ENCODE measurements around the gene SMIM13.

SMIM13 gene

DNA sequence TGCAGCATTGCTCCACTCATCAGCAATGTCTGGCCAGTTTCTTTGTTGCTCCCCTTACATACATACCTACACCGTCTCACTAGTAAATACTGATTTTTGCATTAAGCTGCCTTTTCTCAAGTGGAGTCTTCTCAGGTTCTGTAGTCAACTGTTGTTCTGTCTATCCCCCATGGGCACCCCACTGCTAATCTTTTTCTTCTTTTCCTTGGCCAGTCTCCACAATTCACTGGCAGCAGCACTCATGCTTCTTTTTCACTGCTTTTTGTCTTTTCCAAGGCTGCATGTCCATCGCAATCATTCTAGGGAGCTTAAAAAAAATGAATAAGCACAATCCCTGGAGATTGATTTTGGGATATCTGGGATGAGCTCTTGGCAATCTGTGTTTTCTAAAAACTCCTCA is 28.2 kb downstream of the SMIM13 start:
- no peak for DNase-seq (ENCODE audit: low read depth in 2 of 2)

DNA sequence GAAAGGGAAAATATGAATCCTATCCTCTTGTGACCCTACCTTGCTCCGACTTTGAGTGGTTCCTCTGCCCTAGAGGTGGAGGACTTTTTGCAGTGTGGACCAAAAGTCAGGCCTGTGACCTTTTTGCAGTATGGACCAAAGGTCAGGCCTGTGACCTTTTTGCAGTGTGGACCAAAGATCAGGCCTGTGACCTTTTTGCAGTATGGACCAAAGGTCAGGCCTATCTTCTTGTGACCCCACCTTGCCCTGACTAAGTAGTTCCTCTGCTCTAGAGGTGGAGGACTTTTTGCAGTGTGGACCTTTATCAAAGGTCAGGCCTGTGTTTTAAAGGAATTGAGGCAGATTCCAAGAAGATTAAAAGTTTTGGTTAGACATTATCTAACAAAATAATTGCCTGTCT is 28.7 kb downstream of the SMIM13 start:
- DNase-seq (ENCODE audit: low read depth in 2 of 2): no peak

- DNase-seq (ENCODE audit: low read depth in 2 of 2): no peak
Measured at GRCh38 chr6:11123978-11124377, 30.3 kb downstream of the SMIM13 start.

GRCh38 chr6:11126876-11127275 is 33.2 kb downstream of the SMIM13 start:
- no peak for DNase-seq (ENCODE audit: low read depth in 2 of 2)

DNA sequence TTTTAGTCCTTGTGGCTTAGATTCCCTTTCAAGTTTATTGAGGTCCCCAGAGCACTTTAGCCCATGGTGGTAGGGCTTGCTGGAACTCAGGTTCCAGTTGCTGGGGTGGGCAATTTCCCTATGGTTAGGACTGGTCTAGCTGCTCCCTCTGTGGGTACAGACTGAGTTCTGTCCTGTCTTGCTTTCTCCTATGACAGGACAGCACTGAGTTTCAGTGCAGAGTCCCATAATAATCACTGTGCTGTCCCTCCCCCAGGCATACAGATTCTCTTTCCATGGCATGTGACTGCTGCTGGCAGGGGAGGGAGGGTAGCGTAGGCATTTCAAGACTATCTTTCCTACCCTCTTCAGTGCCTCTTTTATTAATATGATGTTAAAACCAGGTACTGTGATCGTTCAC is 35.0 kb downstream of the SMIM13 start:
- no peak for DNase-seq (ENCODE audit: low read depth in 2 of 2)

DNA sequence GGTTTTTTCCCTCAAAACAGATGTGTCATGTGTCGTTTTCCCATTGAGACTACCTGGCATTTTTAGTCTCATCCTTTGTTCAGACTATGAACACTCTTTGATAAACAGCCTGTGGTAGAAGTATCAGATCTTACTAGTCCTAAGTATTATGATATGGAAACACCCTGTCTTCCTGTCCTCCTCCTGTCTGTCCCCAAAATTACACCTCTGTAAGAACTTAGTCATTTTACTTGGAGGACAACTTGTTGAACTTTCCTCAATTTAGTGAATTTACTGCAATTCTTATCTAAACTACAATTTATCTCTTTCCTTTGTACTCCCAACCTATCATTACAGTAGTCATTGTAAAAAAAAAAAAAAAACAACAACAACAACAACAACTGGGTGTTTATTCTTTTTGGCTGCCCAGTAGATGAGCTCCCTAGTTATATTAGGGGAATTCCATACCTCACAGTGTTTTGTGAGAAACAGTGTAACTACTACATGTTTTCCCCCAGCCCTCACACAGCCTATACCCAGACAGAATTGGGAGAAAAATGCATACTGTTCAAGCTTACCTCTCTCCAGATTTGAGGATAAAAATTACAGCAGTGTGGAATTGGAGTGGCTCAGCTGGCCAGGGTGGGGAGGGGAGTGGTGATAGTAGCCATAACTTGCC is 36.4 kb downstream of the SMIM13 start:
- DNase-seq (ENCODE audit: low read depth in 2 of 2): no peak

DNA sequence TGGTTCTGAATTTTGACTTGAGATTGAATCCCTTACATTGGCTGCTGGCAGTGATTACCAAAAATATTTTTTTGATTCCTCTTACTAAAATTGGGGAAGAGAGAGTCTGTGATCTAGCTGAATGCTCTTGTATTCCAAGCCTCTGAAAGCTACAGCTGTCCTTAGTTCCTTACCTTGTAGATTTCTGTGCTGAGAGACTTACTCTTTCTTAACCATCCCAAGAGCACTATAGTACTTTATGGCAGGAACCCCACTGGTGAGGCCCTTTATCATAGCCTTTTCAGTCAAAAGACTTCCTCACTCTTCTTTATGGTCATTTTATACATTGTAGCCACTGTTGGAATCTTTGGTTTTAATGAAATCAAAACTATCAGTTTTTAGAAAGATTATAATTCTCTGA is 37.0 kb downstream of the SMIM13 start:
- no peak for DNase-seq (ENCODE audit: low read depth in 2 of 2)

GRCh38 chr6:11132194-11132888 is 38.7 kb downstream of the SMIM13 start:
- no peak for DNase-seq (ENCODE audit: low read depth in 2 of 2)

DNA sequence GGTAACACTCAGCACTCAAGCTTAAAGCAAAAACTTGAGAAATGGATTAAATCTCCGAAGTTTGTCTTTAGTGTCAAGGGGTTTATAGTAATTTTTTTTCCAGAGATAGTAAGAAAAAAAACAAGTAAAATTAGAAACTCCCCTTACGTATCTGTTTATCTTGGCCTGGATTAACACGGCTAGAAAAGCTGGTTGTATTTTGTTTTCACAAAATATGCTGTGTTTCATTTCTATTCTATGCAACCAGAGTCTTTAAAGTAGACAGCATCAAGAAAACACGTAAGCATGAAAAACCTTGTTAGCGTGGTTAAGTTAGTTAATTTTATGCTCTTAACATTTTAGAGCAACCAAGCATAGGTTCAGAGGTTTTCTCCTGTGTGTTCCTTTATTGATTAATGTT is 39.6 kb downstream of the SMIM13 start:
- no peak for DNase-seq (ENCODE audit: low read depth in 2 of 2)

GRCh38 chr6:11136809-11137208 is 43.2 kb downstream of the SMIM13 start:
- DNase-seq (ENCODE audit: low read depth in 2 of 2): no peak

DNA sequence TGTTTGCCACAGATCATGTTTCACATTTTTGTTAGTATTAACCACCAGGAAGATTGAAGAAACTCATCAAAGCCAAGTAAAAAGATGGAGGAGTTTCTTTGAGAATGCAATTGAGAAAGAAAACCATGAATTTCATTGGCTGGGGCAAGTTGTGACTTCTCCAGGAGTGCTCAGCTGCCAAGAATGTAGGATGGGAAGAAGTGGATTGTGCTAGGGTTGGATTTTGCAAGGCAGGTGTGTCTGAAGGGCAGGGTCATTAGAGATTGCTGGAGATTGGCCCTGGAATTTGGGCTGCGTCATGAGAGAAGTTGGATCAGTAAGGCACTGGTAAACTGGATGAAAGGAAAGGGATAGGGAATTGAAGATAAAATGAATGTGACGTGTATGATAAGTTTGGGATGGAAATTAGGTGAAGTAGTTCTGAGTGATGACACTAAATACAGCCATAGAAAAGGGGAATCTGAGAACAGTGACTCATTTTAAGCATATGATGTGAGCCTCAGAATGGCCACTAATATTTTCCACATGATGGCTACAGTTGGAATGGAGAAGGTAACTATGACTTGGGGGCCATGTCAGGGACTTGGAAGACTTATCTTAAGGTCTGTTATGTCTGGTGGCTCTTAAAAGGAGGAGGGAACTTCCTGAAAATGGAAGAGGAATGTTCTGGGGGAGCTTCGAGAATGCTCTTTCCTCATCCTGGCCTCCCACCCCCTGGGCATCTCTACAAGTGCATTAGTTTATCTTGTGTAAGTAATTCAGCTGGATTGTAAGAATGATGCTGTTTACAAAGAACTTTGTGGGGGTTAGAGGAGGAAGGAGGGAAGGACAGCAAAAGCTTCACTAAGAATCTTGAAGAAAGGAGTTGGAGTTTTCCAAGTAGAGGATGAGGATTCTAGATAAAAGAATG is 45.7 kb downstream of the SMIM13 start:
- DNase-seq (ENCODE audit: low read depth in 2 of 2): no peak

- DNase-seq (ENCODE audit: low read depth in 2 of 2): no peak
Measured at GRCh38 chr6:11140056-11140455, 46.4 kb downstream of the SMIM13 start.

DNA sequence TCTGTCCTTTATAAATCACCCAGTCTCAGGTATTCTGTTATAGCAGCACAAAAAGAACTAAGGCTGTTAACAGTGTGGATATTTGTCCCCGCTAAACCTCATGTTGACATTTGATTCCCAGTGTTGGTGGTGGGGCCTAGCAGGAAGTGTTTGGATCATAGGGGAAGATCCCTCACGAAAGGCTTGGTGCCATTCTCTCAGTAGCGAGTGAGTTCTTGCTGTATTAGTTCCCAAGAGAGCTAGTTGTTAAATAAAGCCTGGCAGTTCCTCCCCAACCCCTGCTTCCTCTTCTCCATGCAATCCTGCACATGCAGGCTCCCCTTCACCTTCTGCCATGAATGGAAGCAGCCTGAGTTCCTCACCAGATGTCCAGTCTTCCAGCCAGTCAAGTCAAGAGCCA is 47.7 kb downstream of the SMIM13 start:
- DNase-seq (ENCODE audit: low read depth in 2 of 2): no peak

- no peak for DNase-seq (ENCODE audit: low read depth in 2 of 2)
Measured at GRCh38 chr6:11142296-11143027, 48.8 kb downstream of the SMIM13 start.

DNA sequence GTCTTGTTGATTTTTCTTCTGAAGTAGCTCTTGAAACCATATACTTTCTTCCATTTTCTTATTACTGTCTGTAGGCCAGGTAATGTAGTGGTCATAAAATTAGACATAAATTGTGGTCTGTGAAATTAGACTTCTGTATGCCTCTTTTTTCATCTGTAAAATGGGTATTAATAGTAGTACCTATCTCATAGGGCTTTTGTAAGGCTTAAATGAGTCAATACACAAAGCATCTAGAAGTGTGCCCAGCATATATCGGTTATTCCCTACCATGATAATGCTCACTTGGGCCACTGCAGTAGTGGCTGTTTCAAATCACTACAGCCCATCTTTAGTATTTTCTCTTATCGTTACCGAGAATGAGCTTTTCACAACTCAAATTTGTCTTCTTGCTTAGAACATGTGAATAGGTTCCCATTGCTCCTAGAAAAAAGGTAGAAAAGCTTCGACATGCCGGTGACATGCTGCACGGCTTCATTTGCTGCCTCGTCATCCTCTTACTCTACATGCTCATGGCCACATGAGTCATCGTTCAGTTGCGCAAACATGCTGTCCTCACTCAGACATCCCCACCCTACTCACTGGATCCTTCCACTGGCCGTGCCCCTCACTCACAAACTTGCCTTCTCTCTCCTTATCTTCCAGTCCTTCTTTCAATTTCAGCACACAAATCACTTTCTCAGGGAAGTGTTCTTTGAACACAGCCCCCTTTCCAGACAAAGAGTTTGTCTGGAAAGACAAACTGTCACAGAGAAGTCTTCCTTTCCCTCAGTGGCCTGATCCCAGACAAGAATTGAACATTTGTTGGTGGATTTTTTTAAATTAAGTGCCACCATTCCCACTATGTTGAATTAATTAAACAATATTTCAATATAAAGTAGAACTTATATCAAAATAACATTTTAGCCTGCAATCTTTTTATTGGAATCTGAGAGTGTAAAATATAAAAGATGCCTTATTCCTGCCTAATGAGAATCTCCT is 50.0 kb downstream of the SMIM13 start:
- DNase-seq (ENCODE audit: low read depth in 2 of 2): no peak

- peak; percentile 39 to 40 for DNase-seq (ENCODE audit: low read depth in 2 of 2)
Measured at GRCh38 chr6:11144393-11144851, 50.8 kb downstream of the SMIM13 start.

GRCh38 chr6:11146117-11146826 is 52.6 kb downstream of the SMIM13 start:
- DNase-seq (ENCODE audit: low read depth in 2 of 2): no peak

DNA sequence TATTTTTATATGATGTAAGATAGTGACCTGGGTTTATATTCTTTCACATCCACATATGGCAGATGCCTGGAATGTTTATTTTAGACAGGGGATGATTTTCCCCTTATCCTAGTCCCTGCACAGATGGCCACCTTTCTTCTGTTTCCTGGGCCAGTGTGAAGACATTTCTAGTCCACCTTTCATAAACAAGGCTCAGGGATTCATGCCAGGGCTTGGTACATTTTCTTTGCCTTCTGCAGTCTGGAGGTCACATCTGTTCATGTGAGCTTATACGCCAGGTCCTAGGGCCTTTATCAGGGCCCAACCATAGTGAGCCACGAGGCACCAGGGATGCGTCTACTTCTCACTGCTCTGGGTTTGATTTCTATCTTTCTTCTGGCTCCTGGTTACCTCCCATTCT is 55.9 kb downstream of the SMIM13 start:
- DNase-seq (ENCODE audit: low read depth in 2 of 2): no peak

DNA sequence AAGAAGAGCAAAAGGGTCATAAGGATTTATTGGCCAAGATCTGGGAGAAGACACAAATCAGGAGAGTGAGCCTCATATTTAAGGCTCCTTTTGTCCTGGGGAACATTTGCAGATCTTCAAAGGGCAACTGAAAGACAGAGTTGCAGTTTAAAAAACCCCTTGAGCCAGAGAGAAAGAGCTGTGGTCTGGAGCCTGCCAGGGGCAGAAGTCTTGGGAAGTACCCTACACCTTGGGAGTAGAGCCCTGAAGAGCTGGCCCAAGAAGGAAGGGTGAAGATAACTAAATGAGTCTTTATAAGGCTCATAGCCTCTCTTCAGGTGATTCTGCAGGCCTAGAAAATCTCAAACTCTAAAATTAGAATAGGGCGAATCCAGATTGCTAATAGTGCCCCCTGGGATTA is 57.9 kb downstream of the SMIM13 start:
- DNase-seq (ENCODE audit: low read depth in 2 of 2): no peak

GRCh38 chr6:11152581-11152980 is 58.9 kb downstream of the SMIM13 start:
- no peak for DNase-seq (ENCODE audit: low read depth in 2 of 2)
